HG03095 (cell line): Measurements from ENCODE around the gene SUGP2.

Experiments
- ATAC-seq: cut with Tn5 transposase; IDR thresholded peaks from one replicate; pipeline ENCODE4 v1.9.1; 2021; ENCODE audit warnings: moderate library complexity; ENCODE audit not compliant: unreplicated experiment

The SUGP2 gene

GRCh38 chr19:18992696-18993095 lies 40.6 kb downstream of the SUGP2 start:
- ATAC-seq, result no peak

GRCh38 chr19:18991468-18991867 lies 41.8 kb downstream of the SUGP2 start:
- ATAC-seq, result no peak

- ATAC-seq, result no peak
Measured at GRCh38 chr19:18991006-18991405, 42.3 kb downstream of the SUGP2 start.

GRCh38 chr19:18990128-18990708 lies 43.1 kb downstream of the SUGP2 start:
- no peak for ATAC-seq

GRCh38 chr19:18989316-18989715 lies 44.0 kb downstream of the SUGP2 start:
- no peak for ATAC-seq

GRCh38 chr19:18987456-18987855 lies 45.9 kb downstream of the SUGP2 start:
- no peak for ATAC-seq

GRCh38 chr19:18985257-18985656 lies 48.1 kb downstream of the SUGP2 start:
- ATAC-seq, result no peak

- no peak for ATAC-seq
Measured at GRCh38 chr19:18984251-18984650, 49.1 kb downstream of the SUGP2 start.

- ATAC-seq, result no peak
Measured at GRCh38 chr19:18982669-18983068, 50.6 kb downstream of the SUGP2 start.

- no peak for ATAC-seq
Measured at GRCh38 chr19:18980432-18981020, 52.8 kb downstream of the SUGP2 start.

GRCh38 chr19:18978616-18979015 lies 54.7 kb downstream of the SUGP2 start:
- no peak for ATAC-seq

GRCh38 chr19:18975869-18976268 lies 57.4 kb downstream of the SUGP2 start:
- ATAC-seq, result no peak

- no peak for ATAC-seq
Measured at GRCh38 chr19:18975011-18975410, 58.3 kb downstream of the SUGP2 start.

GRCh38 chr19:18972851-18973250 lies 60.5 kb downstream of the SUGP2 start:
- ATAC-seq, result no peak

GRCh38 chr19:18972301-18972811 lies 61.0 kb downstream of the SUGP2 start:
- no peak for ATAC-seq

GRCh38 chr19:18969931-18970659 lies 63.2 kb downstream of the SUGP2 start:
- no peak for ATAC-seq

- no peak for ATAC-seq
Measured at GRCh38 chr19:18967358-18968146, 65.8 kb downstream of the SUGP2 start.

GRCh38 chr19:18966307-18966706 lies 67.0 kb downstream of the SUGP2 start:
- no peak for ATAC-seq

GRCh38 chr19:18964121-18964520 lies 69.2 kb downstream of the SUGP2 start:
- no peak for ATAC-seq

- ATAC-seq, result no peak
Measured at GRCh38 chr19:18961767-18962620, 71.3 kb downstream of the SUGP2 start.
